HEK293 (cell line): ENCODE measurements around the gene ARL16.

Experiments used
- TCF7L2 ChIP-seq: IDR thresholded peaks from 2 replicates; pipeline ENCODE4 v1.6.1; 2011; ENCODE audit warnings: low read depth, mild to moderate bottlenecking, inconsistent platforms, low read length, moderate library complexity, borderline replicate concordance
- TF ChIP-seq, protein P1 (sequence below): fragments of 450-650 bp; formaldehyde crosslinking; IDR thresholded peaks from 2 replicates; pipeline ENCODE4 v1.5.1; 2016; ENCODE audit warnings: missing biosample characterization, missing genetic modification characterization

DNA sequence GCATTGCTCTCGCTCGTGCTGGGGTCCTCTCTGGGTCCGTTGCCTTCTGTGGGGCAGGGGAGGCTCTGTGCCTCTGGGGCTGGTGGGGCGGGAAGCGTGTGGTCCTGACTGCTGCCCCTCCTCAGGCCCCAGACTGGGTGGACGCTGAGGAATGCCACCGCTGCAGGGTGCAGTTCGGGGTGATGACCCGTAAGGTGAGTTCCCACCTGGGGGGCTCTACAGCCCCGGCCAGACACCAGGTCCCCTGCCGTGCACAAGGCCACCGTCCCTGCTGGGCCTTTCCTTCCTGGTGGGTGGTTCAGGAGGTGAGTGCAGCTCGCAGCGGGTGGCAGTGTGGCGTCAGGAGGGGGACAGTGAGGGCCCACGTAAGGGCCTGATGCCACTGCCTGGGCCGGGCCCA, 7.0 kb upstream of the ARL16 start:
- TF ChIP-seq, protein P1, sequence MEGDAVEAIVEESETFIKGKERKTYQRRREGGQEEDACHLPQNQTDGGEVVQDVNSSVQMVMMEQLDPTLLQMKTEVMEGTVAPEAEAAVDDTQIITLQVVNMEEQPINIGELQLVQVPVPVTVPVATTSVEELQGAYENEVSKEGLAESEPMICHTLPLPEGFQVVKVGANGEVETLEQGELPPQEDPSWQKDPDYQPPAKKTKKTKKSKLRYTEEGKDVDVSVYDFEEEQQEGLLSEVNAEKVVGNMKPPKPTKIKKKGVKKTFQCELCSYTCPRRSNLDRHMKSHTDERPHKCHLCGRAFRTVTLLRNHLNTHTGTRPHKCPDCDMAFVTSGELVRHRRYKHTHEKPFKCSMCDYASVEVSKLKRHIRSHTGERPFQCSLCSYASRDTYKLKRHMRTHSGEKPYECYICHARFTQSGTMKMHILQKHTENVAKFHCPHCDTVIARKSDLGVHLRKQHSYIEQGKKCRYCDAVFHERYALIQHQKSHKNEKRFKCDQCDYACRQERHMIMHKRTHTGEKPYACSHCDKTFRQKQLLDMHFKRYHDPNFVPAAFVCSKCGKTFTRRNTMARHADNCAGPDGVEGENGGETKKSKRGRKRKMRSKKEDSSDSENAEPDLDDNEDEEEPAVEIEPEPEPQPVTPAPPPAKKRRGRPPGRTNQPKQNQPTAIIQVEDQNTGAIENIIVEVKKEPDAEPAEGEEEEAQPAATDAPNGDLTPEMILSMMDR (tag by site-specific recombination) = no peak
- TF ChIP-seq TCF7L2 = no peak
